Fibroblast of lung (primary cell): Measurements from ENCODE around the gene PAFAH1B2. TPM values are rescaled to one million over a fixed set of nuclear protein-coding genes. Genes with fewer than 3 reads are reported as not detected.

Source experiments
- DNase-seq, 2 donors: peaks; one replicate each; pipeline versions ENCODE4 v3.0.0 to v3.0.0-alpha.2; 2010; ENCODE audit warnings: low read depth in 2 of 2
- H2AFZ ChIP-seq: 2 replicates; pipeline ENCODE4 v1.5.1; 2012; ENCODE audit warnings: low read length, control low read depth, inconsistent platforms
- H3K27ac ChIP-seq: 2 replicates; pipeline ENCODE4 v1.5.1; 2011; ENCODE audit warnings: low read length, control low read depth; ENCODE audit not compliant: insufficient read depth
- H3K27me3 ChIP-seq: 2 replicates; pipeline ENCODE4 v1.5.1; 2011; ENCODE audit warnings: mild to moderate bottlenecking, low read length; ENCODE audit not compliant: control insufficient read depth, insufficient read depth
- H3K36me3 ChIP-seq: 2 replicates; pipeline ENCODE4 v1.5.1; 2011; ENCODE audit warnings: low read length; ENCODE audit not compliant: control insufficient read depth, insufficient read depth
- H3K4me1 ChIP-seq: 2 replicates; pipeline ENCODE4 v1.5.1; 2011; ENCODE audit warnings: low read length; ENCODE audit not compliant: control insufficient read depth, insufficient read depth; ENCODE audit errors: extremely low read depth
- H3K4me2 ChIP-seq: 2 replicates; pipeline ENCODE4 v1.5.1; 2011; ENCODE audit warnings: low read length, control low read depth; ENCODE audit not compliant: insufficient read depth; ENCODE audit errors: extremely low read depth
- H3K4me3 ChIP-seq, 4 experiments: fragments of 200-600 bp in 1 of 4; sonication (generic) in 1 of 4; replicated peaks in 1 of 4; 2 replicates each; pipeline ENCODE4 v1.5.1; 2011 to 2016; ENCODE audit warnings: low read length in 4 of 4, low read depth in 3 of 4, mild to moderate bottlenecking in 3 of 4, control low read depth in 2 of 4, inconsistent platforms in 1 of 4, mixed read lengths in 1 of 4; ENCODE audit not compliant: insufficient read depth in 1 of 4; ENCODE audit errors: control extremely low read depth in 1 of 4
- H3K79me2 ChIP-seq: 2 replicates; pipeline ENCODE4 v1.5.1; 2012; ENCODE audit warnings: mild to moderate bottlenecking, low read length, inconsistent platforms; ENCODE audit not compliant: control insufficient read depth, insufficient read depth
- H3K9ac ChIP-seq: 2 replicates; pipeline ENCODE4 v1.5.1; 2011; ENCODE audit warnings: mild to moderate bottlenecking, low read length, control low read depth; ENCODE audit not compliant: insufficient read depth
- H3K9me3 ChIP-seq: 2 replicates; pipeline ENCODE4 v1.5.1; 2012; ENCODE audit warnings: low read depth, low read length; ENCODE audit not compliant: control insufficient read depth, insufficient read depth
- H4K20me1 ChIP-seq: 2 replicates; pipeline ENCODE4 v1.5.1; 2011; ENCODE audit warnings: low read length; ENCODE audit not compliant: control insufficient read depth, insufficient read depth; ENCODE audit errors: extremely low read depth
- CTCF ChIP-seq, 2 donors: IDR thresholded peaks in 1 of 2; conservative IDR thresholded peaks in 1 of 2; 1 replicate in 1 of 2; 2 replicates in 1 of 2; pipeline ENCODE4 v1.5.1; 2011 to 2012; ENCODE audit warnings: low read length in 2 of 2, control low read depth in 1 of 2, inconsistent platforms in 1 of 2, low read depth in 1 of 2, mild to moderate bottlenecking in 1 of 2
- EZH2 ChIP-seq: IDR thresholded peaks from 2 replicates; pipeline ENCODE4 v1.5.1; 2012; ENCODE audit warnings: low read length, control low read depth, mild to moderate bottlenecking; ENCODE audit errors: missing control alignments
- polyA plus RNA-seq, 2 donors: library from polyadenylated mRNA; depleted of rRNA in 1 of 2; stranded (reverse) in 1 of 2; unstranded in 1 of 2; fragments of >200 nt; gene quantifications; 2 replicates each; pipeline ENCODE4 v1.2.1, GENCODE V29; 2011 to 2012; ENCODE audit warnings: missing spikeins in 1 of 2
- total RNA-seq: library from RNA; depleted of rRNA; stranded (reverse); fragments of >200 nt; gene quantifications from 2 replicates; pipeline ENCODE4 v1.2.1, GENCODE V29; 2014

Gene PAFAH1B2
- total and polyA plus RNA-seq, 2 donors (not counting 1 experiment from before 2014, with no cell fraction given) = 70.8 to 112 TPM

DNA sequence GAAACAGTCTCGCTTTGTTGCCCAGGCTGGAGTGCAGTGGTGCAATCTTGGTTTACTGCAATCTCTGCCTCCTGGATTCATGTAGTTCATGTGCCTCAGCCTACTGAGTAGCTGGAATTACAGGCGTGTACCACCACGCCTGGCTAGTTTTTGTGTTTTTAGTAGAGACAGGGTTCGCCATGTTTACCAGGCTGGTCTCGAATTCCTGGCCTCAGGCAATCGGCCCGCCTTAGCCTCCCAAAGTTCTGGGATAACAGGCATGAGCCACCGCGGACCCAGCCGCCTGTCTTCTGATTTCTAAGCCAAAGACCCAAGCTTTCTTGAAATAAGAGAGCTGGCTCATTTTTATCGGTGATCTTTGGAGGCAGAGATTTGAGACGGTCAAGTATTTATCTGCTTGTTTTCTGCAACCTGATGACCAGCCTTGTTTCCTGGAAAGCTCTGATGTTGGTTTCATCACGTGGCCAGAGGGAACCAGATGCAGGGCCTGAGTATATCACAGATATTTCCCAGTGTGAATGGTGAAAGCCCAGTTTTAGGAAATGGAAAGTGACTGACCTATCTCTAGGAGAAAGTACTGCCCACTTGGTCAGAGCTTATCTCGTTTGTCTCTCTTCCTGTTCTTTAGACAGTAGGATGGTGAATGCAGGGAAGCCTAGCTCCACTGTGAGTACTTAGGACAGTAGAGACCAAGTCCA, 28.8 kb downstream of the PAFAH1B2 start:
- Histone ChIP-seq H3K4me3 (no peak overlapping the region), H3K27ac (no peak overlapping the region), H3K4me1 (no peaks in the 10 kb centered on the region), H3K27me3 (no peaks in the 10 kb centered on the region), H4K20me1 (no peaks in the 10 kb centered on the region), H2AFZ (no peak overlapping the region), H3K4me2 (no peak overlapping the region), H3K9ac (no peak overlapping the region), H3K79me2 (no peaks in the 10 kb centered on the region), H3K9me3 (no peaks in the 10 kb centered on the region), H3K36me3 (peaks cover 4% of the 10 kb centered on the region)
- DNase-seq = no peak
- no peak for TF ChIP-seq EZH2
- TF ChIP-seq CTCF (conservative IDR thresholded peaks at IDR 0.05 in 1 of 2, IDR thresholded peaks at IDR 0.05 in 1 of 2; ENCODE audit: low read depth in 1 of 2, low read length in 2 of 2) = no peak

DNA sequence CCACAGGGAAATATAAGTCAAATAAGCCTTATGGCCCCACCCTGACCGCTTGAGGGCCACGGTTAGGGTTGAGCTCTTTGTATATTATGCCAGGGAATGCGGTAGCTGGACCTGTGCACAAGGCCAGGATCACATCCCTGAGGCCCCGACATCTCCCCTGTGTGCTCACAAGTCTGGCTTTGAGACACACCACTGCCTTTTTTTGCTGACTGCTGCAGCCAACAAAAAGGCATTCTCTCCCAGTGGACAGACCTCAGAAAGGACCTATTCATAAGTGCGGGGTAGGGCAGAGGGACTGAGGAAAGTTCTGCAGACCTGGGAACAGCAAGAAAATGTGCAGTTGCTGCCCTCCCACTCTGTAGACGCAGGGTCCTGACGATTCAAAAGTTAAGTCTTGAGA, 31.0 kb downstream of the PAFAH1B2 start:
- TF ChIP-seq EZH2 (no peak), CTCF (conservative IDR thresholded peaks at IDR 0.05 in 1 of 2, IDR thresholded peaks at IDR 0.05 in 1 of 2; ENCODE audit: low read depth in 1 of 2, low read length in 2 of 2) (no peak)
- no peak overlapping the region for H3K9ac ChIP-seq
- H3K36me3 ChIP-seq = peaks cover 4% of the 10 kb centered on the region
- no peaks in the 10 kb centered on the region for H3K9me3 ChIP-seq
- H3K27ac ChIP-seq = no peak overlapping the region
- H2AFZ ChIP-seq = no peak overlapping the region
- no peak overlapping the region for H3K4me3 ChIP-seq
- H3K79me2 ChIP-seq = no peaks in the 10 kb centered on the region
- H3K4me1 ChIP-seq = peaks cover 4% of the 10 kb centered on the region
- DNase-seq = no peak
- H3K27me3 ChIP-seq = no peaks in the 10 kb centered on the region
- H3K4me2 ChIP-seq = no peak overlapping the region
- H4K20me1 ChIP-seq = no peaks in the 10 kb centered on the region

DNA sequence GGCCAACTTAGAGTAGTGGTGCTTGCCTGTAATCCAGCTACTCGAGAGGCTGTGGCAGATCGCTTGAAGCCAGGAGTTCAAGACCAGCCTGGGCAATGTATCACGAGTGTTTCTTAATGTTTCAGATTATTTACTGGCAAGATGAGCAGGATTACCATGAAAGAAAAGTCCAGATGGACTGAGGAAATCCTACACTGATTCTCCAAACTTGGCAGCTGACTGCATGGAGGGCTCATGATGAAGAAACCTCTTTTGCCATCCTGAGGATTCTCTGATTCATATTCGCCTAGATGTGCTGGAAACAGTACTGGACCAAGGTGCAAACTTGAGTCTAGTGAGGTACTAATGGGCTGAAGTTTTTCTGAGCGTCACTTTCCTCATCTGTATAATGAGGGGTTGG, 31.7 kb downstream of the PAFAH1B2 start:
- Histone ChIP-seq H3K36me3 (peaks cover 4% of the 10 kb centered on the region), H3K27me3 (no peaks in the 10 kb centered on the region), H4K20me1 (no peaks in the 10 kb centered on the region), H3K9me3 (no peaks in the 10 kb centered on the region), H3K79me2 (no peaks in the 10 kb centered on the region), H3K4me3 (no peak overlapping the region), H3K4me2 (no peak overlapping the region), H3K4me1 (peaks cover 5% of the 10 kb centered on the region), H3K27ac (no peak overlapping the region), H3K9ac (no peak overlapping the region), H2AFZ (no peak overlapping the region)
- no peak for TF ChIP-seq EZH2
- no peak for TF ChIP-seq CTCF (conservative IDR thresholded peaks at IDR 0.05 in 1 of 2, IDR thresholded peaks at IDR 0.05 in 1 of 2; ENCODE audit: low read depth in 1 of 2, low read length in 2 of 2)
- DNase-seq = no peak
